Type B pancreatic cell (in vitro differentiated cells): ENCODE measurements around the gene KPRP. TPM values are rescaled to one million over a fixed set of nuclear protein-coding genes. Genes with fewer than 3 reads are reported as not detected.

ENCODE experiments used
- DNase-seq: peaks from one replicate; pipeline ENCODE4 v3.0.0; 2021; ENCODE audit warnings: mixed read lengths; ENCODE audit not compliant: unreplicated experiment; ENCODE audit errors: extremely low spot score
- H3K27ac Mint-ChIP-seq: 2 replicates; pipeline ENCODE4 v1.8.0; 2021; ENCODE audit warnings: mild to moderate bottlenecking, mixed read lengths
- H3K27me3 Mint-ChIP-seq: 2 replicates; pipeline ENCODE4 v1.8.0; 2021; ENCODE audit warnings: mixed read lengths
- H3K36me3 Mint-ChIP-seq: 2 replicates; pipeline ENCODE4 v1.8.0; 2021; ENCODE audit warnings: mixed read lengths
- H3K4me1 Mint-ChIP-seq: one replicate; pipeline ENCODE4 v1.8.0; 2021; ENCODE audit warnings: mixed read lengths; ENCODE audit not compliant: unreplicated experiment
- H3K4me3 Mint-ChIP-seq: 2 replicates; pipeline ENCODE4 v1.8.0; 2021; ENCODE audit warnings: mild to moderate bottlenecking, mixed read lengths
- H3K9me3 Mint-ChIP-seq: 2 replicates; pipeline ENCODE4 v1.8.0; 2021; ENCODE audit warnings: mixed read lengths
- CTCF ChIP-seq: fragments of 200-600 bp; sonication (generic); conservative IDR thresholded peaks from 2 replicates; pipeline ENCODE4 v1.5.0; 2021; ENCODE audit warnings: antibody characterized with exemption, mild to moderate bottlenecking
- total RNA-seq: library from RNA; stranded (reverse); gene quantifications from 2 replicates; pipeline ENCODE4 v1.2.1, GENCODE V29; 2021; ENCODE audit warnings: low replicate concordance

KPRP gene
- total RNA-seq, 1 donor from 2014 or later, result not detected

GRCh38 chr1:152737997-152738396 is 19.8 kb upstream of the KPRP start:
- Mint-ChIP-seq H3K36me3 (no peaks in the 10 kb centered on the region), H3K4me3 (no peak overlapping the region), H3K9me3 (peaks cover 6% of the 10 kb centered on the region), H3K27ac (no peak overlapping the region), H3K4me1 (no peaks in the 10 kb centered on the region), H3K27me3 (no peaks in the 10 kb centered on the region)
- no peak for TF ChIP-seq CTCF
- DNase-seq, result no peak

GRCh38 chr1:152739841-152740240 is 18.0 kb upstream of the KPRP start:
- no peak for TF ChIP-seq CTCF
- no peak overlapping the region for H3K27ac Mint-ChIP-seq
- H3K4me3 Mint-ChIP-seq, result no peak overlapping the region
- no peak for DNase-seq
- peaks cover 6% of the 10 kb centered on the region for H3K9me3 Mint-ChIP-seq
- H3K36me3 Mint-ChIP-seq, result no peaks in the 10 kb centered on the region
- no peaks in the 10 kb centered on the region for H3K27me3 Mint-ChIP-seq
- H3K4me1 Mint-ChIP-seq, result no peaks in the 10 kb centered on the region

GRCh38 chr1:152741656-152742055 is 16.2 kb upstream of the KPRP start:
- H3K36me3 Mint-ChIP-seq, result no peaks in the 10 kb centered on the region
- H3K4me1 Mint-ChIP-seq, result no peaks in the 10 kb centered on the region

GRCh38 chr1:152743371-152744145 is 14.3 kb upstream of the KPRP start:
- no peaks in the 10 kb centered on the region for H3K27me3 Mint-ChIP-seq
- no peak for DNase-seq
- no peaks in the 10 kb centered on the region for H3K4me1 Mint-ChIP-seq
- no peak for TF ChIP-seq CTCF
- no peak overlapping the region for H3K4me3 Mint-ChIP-seq
- no peak overlapping the region for H3K27ac Mint-ChIP-seq
- peaks cover 21% of the 10 kb centered on the region for H3K9me3 Mint-ChIP-seq
- H3K36me3 Mint-ChIP-seq, result no peaks in the 10 kb centered on the region

More at GRCh38 chr1:152741656-152742055, 16.2 kb upstream of the KPRP start:
- no peak for TF ChIP-seq CTCF
- no peak overlapping the region for H3K4me3 Mint-ChIP-seq
- no peak for DNase-seq
- H3K9me3 Mint-ChIP-seq, result peaks cover 14% of the 10 kb centered on the region
- H3K27me3 Mint-ChIP-seq, result no peaks in the 10 kb centered on the region
- no peak overlapping the region for H3K27ac Mint-ChIP-seq

GRCh38 chr1:152745289-152745704 is 12.5 kb upstream of the KPRP start:
- no peak for DNase-seq
- H3K4me1 Mint-ChIP-seq, result no peaks in the 10 kb centered on the region
- H3K9me3 Mint-ChIP-seq, result peaks cover 15% of the 10 kb centered on the region
- H3K27ac Mint-ChIP-seq, result no peak overlapping the region
- H3K36me3 Mint-ChIP-seq, result no peaks in the 10 kb centered on the region
- H3K4me3 Mint-ChIP-seq, result no peak overlapping the region
- no peak for TF ChIP-seq CTCF
- no peaks in the 10 kb centered on the region for H3K27me3 Mint-ChIP-seq
